B cell (primary cell): Measurements from ENCODE around the gene TPRA1. TPM values are rescaled to one million over a fixed set of nuclear protein-coding genes. Genes with fewer than 3 reads are reported as not detected.

Source experiments
- ATAC-seq: fragments of 200-7000 bp; cut with Tn5 transposase; one replicate; pipeline ENCODE4 v1.10.0; 2021; ENCODE audit warnings: low read depth, mild to moderate bottlenecking, moderate number of reproducible peaks, moderate library complexity
- CTCF ChIA-PET: fragments of 350-600 bp; sonication (Branson Sonifier 250); formaldehyde crosslinking; loops from one replicate; lab custom pipeline; 2021; ENCODE audit warnings: antibody characterized with exemption, inconsistent platforms; lab: Charles Lee
- POLR2A ChIA-PET: fragments of 350-600 bp; sonication (Branson Sonifier 250); formaldehyde crosslinking; loops from one replicate; lab custom pipeline; 2021; ENCODE audit warnings: antibody characterized with exemption; lab: Charles Lee
- DNase-seq: peaks from one replicate; pipeline ENCODE4 v3.0.0; 2013
- H2AFZ ChIP-seq: 2 replicates; pipeline ENCODE4 v1.6.1; 2012; ENCODE audit warnings: mild to moderate bottlenecking, low read depth, low read length; ENCODE audit not compliant: insufficient read depth, poor library complexity, severe bottlenecking
- H3K27ac ChIP-seq, 2 donors: 1 replicate in 1 of 2; 2 replicates in 1 of 2; pipeline ENCODE4 v1.5.1; 2012 to 2013; ENCODE audit warnings: low read length in 2 of 2, mild to moderate bottlenecking in 2 of 2, moderate library complexity in 1 of 2
- H3K27me3 ChIP-seq, 4 experiments: fragments of 200-600 bp in 1 of 4; sonication (generic) in 1 of 4; replicated peaks in 1 of 4; 1 replicate in 2 of 4; 2 replicates in 2 of 4; pipeline versions ENCODE4 v1.6.1 to v1.7.0; 2013 to 2016; ENCODE audit warnings: low read length in 3 of 4, mild to moderate bottlenecking in 2 of 4, mixed read lengths in 1 of 4, moderate library complexity in 1 of 4; ENCODE audit not compliant: insufficient read depth in 4 of 4, control insufficient read depth in 3 of 4; ENCODE audit errors: control extremely low read depth in 1 of 4
- H3K36me3 ChIP-seq, 2 experiments: replicated peaks in 1 of 2; 1 replicate in 1 of 2; 2 replicates in 1 of 2; pipeline versions ENCODE4 v1.6.1 to v1.7.1; 2013; ENCODE audit warnings: low read length in 1 of 2; ENCODE audit not compliant: insufficient read depth in 2 of 2, control insufficient read depth in 1 of 2; ENCODE audit errors: control extremely low read depth in 1 of 2, extremely low read depth in 1 of 2
- H3K4me1 ChIP-seq, 2 donors: fragments of 200-600 bp in 1 of 2; sonication (generic) in 1 of 2; 1 replicate in 1 of 2; 2 replicates in 1 of 2; pipeline versions ENCODE4 v1.5.1 to v1.6.1; 2013 to 2017; ENCODE audit warnings: low read length in 2 of 2; ENCODE audit not compliant: control insufficient read depth in 2 of 2, insufficient read depth in 2 of 2
- H3K4me2 ChIP-seq: replicated peaks from 2 replicates; pipeline ENCODE3; 2012; ENCODE audit warnings: mild to moderate bottlenecking, low read depth, low read length; ENCODE audit not compliant: poor library complexity, severe bottlenecking
- H3K4me3 ChIP-seq, 5 experiments: fragments of 200-600 bp in 1 of 5; sonication (generic) in 1 of 5; 1 replicate in 3 of 5; 2 replicates in 2 of 5; pipeline versions ENCODE4 v1.5.1 to v1.7.0; 2011 to 2016; ENCODE audit warnings: low read length in 4 of 5, mild to moderate bottlenecking in 4 of 5, low read depth in 2 of 5, control low read depth in 1 of 5, moderate library complexity in 1 of 5; ENCODE audit not compliant: insufficient read depth in 1 of 5; ENCODE audit errors: control extremely low read depth in 1 of 5, extremely low read depth in 1 of 5
- H3K79me2 ChIP-seq: fragments of 200-600 bp; sonication (generic); one replicate; pipeline ENCODE4 v1.6.0; 2016; ENCODE audit warnings: low read length; ENCODE audit not compliant: control insufficient read depth, insufficient read depth
- H3K9ac ChIP-seq: fragments of 200-600 bp; sonication (generic); 2 replicates; pipeline ENCODE4 v1.6.1; 2017; ENCODE audit warnings: mild to moderate bottlenecking, low read length, moderate library complexity
- H3K9me3 ChIP-seq, 3 donors: one replicate each; pipeline versions ENCODE4 v1.6.1 to v1.7.1; 2013; ENCODE audit warnings: low read length in 2 of 3; ENCODE audit not compliant: control insufficient read depth in 2 of 3, insufficient read depth in 1 of 3; ENCODE audit errors: control extremely low read depth in 1 of 3
- H4K20me1 ChIP-seq: 2 replicates; pipeline ENCODE4 v1.6.0; 2012; ENCODE audit warnings: mild to moderate bottlenecking, low read length; ENCODE audit not compliant: insufficient read depth, control insufficient read depth, poor library complexity, severe bottlenecking
- H3K27ac Mint-ChIP-seq: one replicate; pipeline ENCODE4 v1.8.0; 2021; ENCODE audit warnings: mixed read lengths
- H3K27me3 Mint-ChIP-seq: one replicate; pipeline ENCODE4 v1.8.0; 2021; ENCODE audit warnings: mixed read lengths
- H3K4me1 Mint-ChIP-seq: one replicate; pipeline ENCODE4 v1.8.0; 2021; ENCODE audit warnings: mixed read lengths
- H3K4me3 Mint-ChIP-seq: one replicate; pipeline ENCODE4 v1.8.0; 2021; ENCODE audit warnings: mixed read lengths
- H3K9me3 Mint-ChIP-seq: one replicate; pipeline ENCODE4 v1.8.0; 2022; ENCODE audit warnings: mixed read lengths; ENCODE audit not compliant: insufficient read depth
- CTCF ChIP-seq: fragments of 200-600 bp; IDR thresholded peaks from one replicate; pipeline ENCODE4 v1.8.0; 2022; ENCODE audit warnings: antibody characterized with exemption, mild to moderate bottlenecking
- EZH2 ChIP-seq: IDR thresholded peaks from 2 replicates; pipeline ENCODE4 v1.6.1; 2012; ENCODE audit warnings: borderline replicate concordance, low read depth, mild to moderate bottlenecking, moderate library complexity, low read length; ENCODE audit not compliant: insufficient read depth, poor library complexity, severe bottlenecking
- WGBS: methylation state at CpG from one replicate; pipeline ENCODE4 v1.1.5; 2013; ENCODE audit warnings: missing lambda C conversion rate; ENCODE audit not compliant: insufficient coverage; 5-methylcytosine and 5-hydroxymethylcytosine counted together
- intact Hi-C: fragments of 100-400 bp; cut with micrococcal nuclease; formaldehyde crosslinking; loops from one replicate; pipeline ENCODE4 v1.10.0; 2022
- polyA plus RNA-seq: library from polyadenylated mRNA; depleted of rRNA; stranded (reverse); fragments of >200 nt; gene quantifications from 2 replicates; pipeline ENCODE4 v1.2.3, GENCODE V29; 2012
- total RNA-seq, 2 donors: library from RNA; stranded (reverse); fragments of 120-200 nt in 1 of 2; gene quantifications; 1 replicate in 1 of 2; 2 replicates in 1 of 2; pipeline versions ENCODE4 v1.2.3 to v1.2.4, GENCODE V29; 2013 to 2022

Gene TPRA1
- total and polyA plus RNA-seq, 2 donors (not counting 1 experiment from before 2014, with no cell fraction given) = 19.8 to 27.7 TPM

GRCh38 chr3:127608362-127608718 is 17.8 kb upstream of the TPRA1 start:
- H3K27ac Mint-ChIP-seq = no peak overlapping the region
- Histone ChIP-seq H3K9ac (no peak overlapping the region), H3K36me3 (peaks cover 0 to 69% of the 10 kb centered on the region in 2 experiments), H3K27ac (no peak overlapping the region), H3K4me3 (no peak overlapping the region), H3K4me2 (no peak overlapping the region), H3K79me2 (no peaks in the 10 kb centered on the region), H3K9me3 (no peaks in the 10 kb centered on the region), H3K27me3 (no peaks in the 10 kb centered on the region), H4K20me1 (no peaks in the 10 kb centered on the region), H3K4me1 (peaks cover 5 to 7% of the 10 kb centered on the region in 2 donors), H2AFZ (no peak overlapping the region)
- H3K4me1 Mint-ChIP-seq = peaks cover 16% of the 10 kb centered on the region
- ChIA-PET CTCF (interaction anchor here (1.4 kb wide), 1 partner anchor 33 kb away, joined by 5 read pairs; no protein-coding TSS in a partner anchor), POLR2A (no interaction called here)
- 98% methylated on average over 14 of the region's 14 CpGs for WGBS
- DNase-seq (no peak), ATAC-seq (no peak)
- no peaks in the 10 kb centered on the region for H3K27me3 Mint-ChIP-seq
- intact Hi-C loops = no loop called here
- H3K9me3 Mint-ChIP-seq = no peaks in the 10 kb centered on the region
- TF ChIP-seq CTCF (no peak), EZH2 (no peak)
- no peak overlapping the region for H3K4me3 Mint-ChIP-seq

GRCh38 chr3:127607675-127608361 is 17.3 kb upstream of the TPRA1 start:
- Histone ChIP-seq H4K20me1 (no peaks in the 10 kb centered on the region), H3K9me3 (no peaks in the 10 kb centered on the region), H3K27ac (no peak overlapping the region), H3K4me1 (peaks cover 5 to 7% of the 10 kb centered on the region in 2 donors), H3K27me3 (no peaks in the 10 kb centered on the region), H3K79me2 (no peaks in the 10 kb centered on the region), H3K36me3 (peaks cover 0 to 64% of the 10 kb centered on the region in 2 experiments), H3K4me2 (no peak overlapping the region), H3K4me3 (no peak overlapping the region), H2AFZ (no peak overlapping the region), H3K9ac (no peak overlapping the region)
- DNase-seq (no peak), ATAC-seq (no peak)
- TF ChIP-seq EZH2 (no peak), CTCF (no peak)
- Mint-ChIP-seq H3K4me3 (no peak overlapping the region), H3K27me3 (no peaks in the 10 kb centered on the region), H3K9me3 (no peaks in the 10 kb centered on the region), H3K4me1 (peaks cover 16% of the 10 kb centered on the region), H3K27ac (no peak overlapping the region)
- ChIA-PET CTCF (no interaction called here), POLR2A (no interaction called here)
- intact Hi-C loops = no loop called here
- 97% methylated on average over 5 of the region's 7 CpGs for WGBS
